Ramos (cell line): ENCODE results near the gene PRSS16.
"Not testable (repeated sequence)": the region's sequence is repeated elsewhere in the genome, so short reads cannot be mapped to it uniquely, and the experiment has no call there.

Source experiments
- in situ Hi-C: fragments of 300-500 bp; cut with MboI; formaldehyde crosslinking; loops from one replicate; pipeline ENCODE4 v1.14.3; 2022; ENCODE audit warnings: low sequenced_read_pairs; ENCODE audit not compliant: unreplicated experiment

The PRSS16 gene, protein sequence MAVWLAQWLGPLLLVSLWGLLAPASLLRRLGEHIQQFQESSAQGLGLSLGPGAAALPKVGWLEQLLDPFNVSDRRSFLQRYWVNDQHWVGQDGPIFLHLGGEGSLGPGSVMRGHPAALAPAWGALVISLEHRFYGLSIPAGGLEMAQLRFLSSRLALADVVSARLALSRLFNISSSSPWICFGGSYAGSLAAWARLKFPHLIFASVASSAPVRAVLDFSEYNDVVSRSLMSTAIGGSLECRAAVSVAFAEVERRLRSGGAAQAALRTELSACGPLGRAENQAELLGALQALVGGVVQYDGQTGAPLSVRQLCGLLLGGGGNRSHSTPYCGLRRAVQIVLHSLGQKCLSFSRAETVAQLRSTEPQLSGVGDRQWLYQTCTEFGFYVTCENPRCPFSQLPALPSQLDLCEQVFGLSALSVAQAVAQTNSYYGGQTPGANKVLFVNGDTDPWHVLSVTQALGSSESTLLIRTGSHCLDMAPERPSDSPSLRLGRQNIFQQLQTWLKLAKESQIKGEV

DNA sequence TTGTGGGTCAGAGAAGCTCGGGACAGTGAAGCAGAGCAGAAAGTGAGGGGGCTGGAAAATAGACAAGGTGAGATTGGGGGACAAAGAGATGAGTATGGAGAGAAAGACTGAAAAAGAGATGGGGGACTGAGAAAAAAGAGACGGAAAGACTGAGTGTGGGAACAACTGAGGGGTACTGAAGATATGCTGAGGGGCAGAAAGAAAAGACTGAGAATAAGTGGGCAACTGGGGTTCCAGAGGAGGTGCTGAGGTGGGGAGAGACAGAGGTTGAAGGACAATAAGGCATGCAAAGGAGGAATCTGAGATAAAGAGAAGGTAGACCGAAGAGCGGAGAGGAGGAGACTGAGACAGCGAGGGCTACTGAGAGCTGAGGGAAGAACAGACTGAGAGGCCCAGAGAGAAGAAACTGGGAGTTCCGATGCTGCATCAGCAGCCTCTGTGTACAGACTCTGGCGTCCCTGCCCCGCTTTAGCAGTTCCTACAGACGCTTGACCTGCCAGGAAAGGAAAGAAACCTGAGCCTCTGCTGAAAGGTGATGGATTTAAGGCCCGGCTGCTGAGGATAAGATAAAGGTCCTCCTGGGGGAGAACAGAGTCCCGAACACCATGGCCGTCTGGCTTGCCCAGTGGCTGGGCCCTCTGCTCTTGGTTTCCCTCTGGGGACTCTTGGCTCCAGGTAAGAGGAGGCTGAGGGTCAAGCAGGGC lies at the start of gene PRSS16:
PRSS16 (plus strand) TSS at position 569 of the 704 bp plus-strand sequence; CDS start at position 606, 37 bp downstream.
- in situ Hi-C loops = no loop called here

DNA sequence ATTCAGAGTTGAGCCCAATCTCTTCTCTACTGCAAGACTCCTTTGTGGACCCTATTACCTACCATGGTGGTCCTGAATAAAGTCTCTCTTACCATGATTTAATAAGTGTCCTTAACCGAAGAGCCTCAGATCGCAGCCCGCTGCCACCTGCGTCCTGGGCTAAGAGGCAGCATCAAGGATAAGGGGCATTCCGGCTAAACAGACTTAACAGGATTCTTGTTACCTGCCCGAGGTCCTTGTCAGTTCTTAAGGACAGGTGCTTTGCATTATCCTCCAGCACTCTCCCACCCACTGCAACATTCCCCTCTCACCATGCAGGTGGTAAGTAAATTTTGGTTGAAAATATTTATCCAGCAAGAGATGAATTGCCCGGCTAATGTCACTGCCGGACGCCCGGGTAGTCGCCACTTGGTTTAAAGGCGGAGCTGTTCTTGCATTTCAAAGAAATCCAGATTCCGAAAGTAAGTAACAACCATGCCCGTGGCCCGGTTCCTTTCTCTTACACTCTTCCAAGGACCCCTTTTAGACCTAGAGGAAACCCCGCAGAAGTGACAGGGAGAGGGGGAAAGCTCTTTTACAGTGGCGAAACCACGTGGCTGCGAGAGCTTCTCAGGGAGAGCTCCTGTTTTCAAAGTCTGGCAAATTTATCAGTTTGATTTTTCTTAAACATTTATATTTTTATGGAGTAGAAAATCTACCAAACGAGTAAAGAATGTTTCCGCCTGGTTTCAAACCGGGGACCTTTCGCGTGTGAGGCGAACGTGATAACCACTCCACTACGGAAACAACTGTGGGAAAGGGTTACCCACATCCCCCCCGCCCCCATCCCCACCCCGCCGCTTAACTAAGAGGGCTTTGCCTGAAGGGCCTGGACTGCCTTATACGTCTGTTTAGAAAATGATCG lies 41.9 kb upstream of the PRSS16 start:
- in situ Hi-C loops = no loop called here

DNA sequence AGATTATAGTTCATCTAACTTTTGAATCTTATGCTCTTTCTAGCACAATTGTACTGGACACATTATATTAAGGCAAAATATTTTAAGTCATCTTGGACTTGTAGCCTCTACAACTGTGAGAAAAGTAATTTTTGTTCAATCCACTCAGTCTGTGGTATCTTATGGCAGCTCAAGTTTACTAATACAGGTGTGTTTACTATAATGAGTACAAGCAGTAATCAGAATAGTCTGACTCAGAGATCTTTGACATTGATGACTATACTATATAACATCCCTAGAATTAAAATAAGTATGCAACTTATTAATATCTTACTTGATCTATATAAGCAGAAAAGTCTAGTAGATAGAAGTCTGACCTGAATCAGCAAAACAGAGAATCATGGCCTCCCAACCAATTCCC lies 40.7 kb upstream of the PRSS16 start:
- in situ Hi-C loops = no loop called here

DNA sequence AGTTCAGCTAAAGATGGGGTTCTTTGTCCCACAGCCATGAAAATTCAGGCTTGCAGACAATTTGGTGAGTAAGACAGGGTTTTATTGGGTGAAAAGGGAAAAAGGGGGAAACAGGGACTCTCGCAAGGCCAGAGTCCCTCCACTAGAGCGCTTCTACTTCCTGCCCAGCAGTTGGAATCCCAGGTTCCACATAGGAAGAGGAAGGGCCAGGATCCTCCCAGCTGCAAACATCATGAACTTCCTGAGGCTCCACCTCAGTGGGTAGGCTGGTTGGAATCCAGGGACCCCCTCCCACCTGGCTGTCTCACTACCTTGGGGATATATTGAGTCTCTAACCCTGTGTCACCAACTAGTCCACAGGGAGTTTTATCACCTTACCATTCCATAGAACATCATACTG lies 39.5 kb upstream of the PRSS16 start:
- in situ Hi-C loops = no loop called here

DNA sequence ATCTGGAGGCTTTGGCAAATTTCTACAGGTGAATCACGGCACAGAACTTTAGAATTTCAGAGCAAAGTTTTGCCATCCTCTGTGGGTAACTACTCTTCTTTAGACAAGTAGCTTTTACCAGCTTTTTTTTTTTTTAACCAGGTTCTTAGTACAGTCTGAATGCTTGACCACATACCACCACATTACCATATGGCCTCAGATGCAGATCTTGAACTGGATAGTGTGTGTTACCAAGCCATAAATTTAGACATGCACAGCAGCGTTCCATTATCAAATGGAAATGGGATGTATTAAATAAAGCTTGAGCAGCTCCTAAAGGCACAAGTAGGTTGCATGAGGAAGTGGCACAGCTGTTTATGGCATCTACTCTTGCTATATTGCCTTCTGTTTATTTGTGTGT lies 38.3 kb upstream of the PRSS16 start:
- in situ Hi-C loops = no loop called here

DNA sequence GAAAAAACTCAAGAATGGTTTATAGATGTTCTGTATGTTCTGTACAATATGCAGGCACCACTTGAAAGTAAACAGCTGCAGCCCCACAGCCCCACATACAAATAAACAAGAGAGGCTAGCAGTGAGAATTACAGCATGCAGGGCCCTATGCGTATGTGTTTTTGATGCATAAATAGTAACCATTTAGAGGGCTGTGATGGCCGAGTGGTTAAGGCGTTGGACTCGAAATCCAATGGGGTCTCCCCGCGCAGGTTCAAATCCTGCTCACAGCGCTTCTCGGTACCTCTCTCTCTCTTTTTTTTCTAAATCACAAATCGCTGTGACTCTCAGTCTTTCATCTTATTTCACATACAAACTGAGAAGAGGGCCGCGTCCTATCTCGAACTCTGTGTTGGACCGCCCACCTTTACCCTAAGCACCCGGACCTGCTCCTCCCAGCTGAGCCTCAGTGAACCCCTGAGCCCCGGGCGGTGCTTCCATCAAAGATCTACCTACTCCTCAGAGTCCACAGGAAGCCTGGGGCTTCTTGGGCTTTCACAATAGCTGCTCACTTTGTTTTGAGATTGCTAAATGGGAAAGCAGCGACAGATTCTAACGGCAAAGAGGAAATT lies 37.7 kb upstream of the PRSS16 start:
- in situ Hi-C loops = no loop called here

DNA sequence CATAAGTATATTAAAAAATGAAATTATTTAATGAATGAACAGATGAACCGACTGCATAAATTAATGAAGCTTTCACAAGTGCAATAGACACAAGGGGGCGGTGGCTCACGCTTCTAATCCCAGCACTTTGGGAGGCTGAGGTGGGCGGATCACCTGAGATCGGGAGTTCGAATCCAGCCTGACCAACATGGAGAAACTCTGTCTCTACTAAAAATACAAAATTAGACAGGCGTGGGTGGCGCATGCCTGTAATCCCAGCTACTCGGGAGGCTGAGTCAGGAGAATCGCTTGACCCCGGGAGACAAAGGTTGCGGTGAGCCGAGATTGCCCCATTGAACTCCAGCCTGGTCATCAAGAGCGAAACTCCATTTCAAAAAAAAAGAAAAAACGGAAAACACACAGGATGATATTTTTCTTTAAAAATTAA lies 34.4 kb upstream of the PRSS16 start:
- in situ Hi-C loops = not testable (repeated sequence)

DNA sequence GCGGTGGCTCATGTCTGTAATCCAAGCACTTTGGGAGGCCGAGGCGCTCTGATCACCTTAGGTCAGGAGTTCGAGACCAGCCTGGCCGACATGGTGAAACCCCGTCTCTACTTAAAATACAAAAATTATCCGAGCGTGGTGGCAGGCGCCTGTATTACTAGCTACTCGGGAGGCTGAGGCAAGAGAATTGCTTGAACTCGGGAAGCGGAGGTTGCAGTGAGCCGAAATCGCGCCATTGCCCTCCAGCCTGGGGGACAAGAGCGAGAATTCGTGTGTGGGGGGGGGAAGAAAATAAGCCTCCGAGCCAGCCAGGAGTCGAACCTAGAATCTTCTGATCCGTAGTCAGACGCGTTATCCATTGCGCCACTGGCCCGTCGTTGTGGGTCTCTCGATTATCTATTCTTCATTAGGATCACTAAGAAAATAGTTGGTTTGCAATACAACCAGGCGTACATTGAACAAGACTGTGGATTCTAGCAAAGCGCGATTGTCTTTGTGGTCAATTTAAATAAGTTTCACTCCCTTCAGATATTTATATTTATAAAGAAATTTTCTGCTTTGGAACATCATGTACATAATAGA lies 33.9 kb upstream of the PRSS16 start:
- in situ Hi-C loops = no loop called here

DNA sequence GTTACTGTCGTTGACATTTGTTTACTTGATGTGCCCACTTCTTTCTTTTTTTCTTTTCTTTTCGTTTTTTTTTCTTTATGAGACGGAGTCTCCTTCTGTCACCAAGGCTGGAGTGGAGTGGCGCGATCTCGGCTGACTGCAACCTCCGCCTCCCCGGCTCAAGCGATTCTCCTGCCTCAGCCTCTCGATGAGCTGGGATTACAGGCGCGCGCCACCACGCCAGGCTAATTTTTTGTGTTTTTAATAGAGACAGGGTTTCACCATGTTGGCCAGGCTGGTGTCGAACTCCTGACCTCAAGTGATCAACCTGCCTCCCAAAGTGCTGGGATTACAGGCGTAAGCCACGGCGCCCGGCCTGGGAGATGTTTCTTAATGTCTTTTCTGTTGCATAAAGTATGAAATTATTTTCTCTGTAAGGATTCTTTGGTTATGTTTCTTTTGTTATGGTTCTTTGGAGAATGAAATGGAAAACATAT lies 33.3 kb upstream of the PRSS16 start:
- in situ Hi-C loops = no loop called here

DNA sequence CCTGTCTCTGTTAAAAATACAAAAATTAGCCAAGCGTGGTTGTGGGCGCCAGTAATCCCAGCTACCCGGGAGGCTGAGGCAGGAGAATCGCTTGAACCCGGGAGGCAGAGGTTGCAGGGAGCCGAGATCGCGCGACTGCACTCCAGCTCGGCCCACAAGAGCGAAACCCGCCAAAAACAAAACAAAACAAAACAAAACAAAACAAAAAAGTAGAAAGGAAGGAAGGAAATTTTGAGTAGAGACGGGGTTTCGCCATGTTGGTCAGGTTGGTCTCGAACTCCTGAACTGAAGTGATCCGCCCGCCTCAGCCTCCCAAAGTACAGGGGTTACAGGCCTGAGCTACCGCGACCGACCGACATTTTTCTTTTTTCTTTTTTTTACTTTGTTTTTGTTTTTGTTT lies 30.6 kb upstream of the PRSS16 start:
- in situ Hi-C loops = no loop called here

DNA sequence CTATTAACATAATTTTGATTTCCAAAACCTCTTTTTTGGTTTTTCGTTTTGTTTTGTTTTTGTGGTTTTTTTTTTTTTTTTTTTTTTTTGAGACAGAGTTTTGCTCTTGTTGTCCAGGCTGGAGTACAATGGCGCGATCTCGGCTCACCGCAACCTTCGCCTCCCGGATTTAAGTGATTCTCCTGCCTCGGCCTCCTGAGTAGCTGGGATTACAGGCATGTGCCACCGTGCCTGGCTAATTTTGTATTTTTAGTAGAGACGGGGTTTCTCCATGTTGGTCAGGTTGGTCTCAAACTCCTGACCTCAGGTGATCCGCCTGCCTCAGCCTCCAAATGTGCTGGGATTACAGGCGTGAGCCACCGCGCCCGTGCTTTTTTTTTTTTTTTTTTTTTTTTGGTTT lies 24.5 kb upstream of the PRSS16 start:
- in situ Hi-C loops = not testable (repeated sequence)

DNA sequence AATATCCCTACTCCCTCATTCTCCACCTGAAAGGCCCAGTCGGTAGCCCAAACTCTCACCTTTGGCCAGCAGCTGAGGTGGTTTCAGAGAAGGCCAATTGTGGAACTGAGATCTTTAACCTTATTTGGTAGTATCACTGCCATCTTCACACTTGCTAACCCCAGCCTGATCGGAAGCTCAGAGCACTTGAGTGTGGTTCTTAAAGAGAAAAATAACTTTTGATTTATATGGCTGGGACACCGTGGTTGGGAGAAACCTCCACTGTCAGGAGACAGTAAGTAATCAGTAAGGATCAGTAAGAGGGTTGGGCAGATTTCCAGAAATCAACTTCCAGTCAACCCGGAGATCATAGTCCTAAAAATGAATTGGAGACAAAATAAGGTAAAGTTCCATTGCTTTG lies 22.8 kb upstream of the PRSS16 start:
- in situ Hi-C loops = no loop called here

DNA sequence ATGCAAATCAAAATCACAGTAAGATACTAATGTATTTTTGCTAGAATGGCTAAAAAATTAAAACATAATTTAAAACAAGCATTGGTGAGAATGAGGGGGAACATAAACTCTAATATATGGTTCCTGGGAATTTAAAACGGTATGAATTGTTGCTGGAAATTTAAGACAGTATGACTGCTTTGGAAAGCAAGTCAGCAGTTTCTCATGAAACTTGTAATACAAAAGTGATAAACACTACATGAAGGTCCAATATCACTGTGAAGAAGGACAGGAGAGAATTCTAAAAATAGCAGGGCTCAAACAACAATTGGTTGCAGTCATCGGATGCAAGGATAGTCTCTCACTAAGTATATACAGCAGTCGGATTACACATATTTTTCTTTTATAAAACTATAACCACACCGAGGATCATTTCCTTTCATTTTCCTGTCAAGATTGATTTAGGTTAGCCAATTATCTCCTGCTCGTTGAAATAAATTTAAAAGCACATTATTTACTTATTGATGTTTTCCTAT lies 18.5 kb upstream of the PRSS16 start:
- in situ Hi-C loops = no loop called here

DNA sequence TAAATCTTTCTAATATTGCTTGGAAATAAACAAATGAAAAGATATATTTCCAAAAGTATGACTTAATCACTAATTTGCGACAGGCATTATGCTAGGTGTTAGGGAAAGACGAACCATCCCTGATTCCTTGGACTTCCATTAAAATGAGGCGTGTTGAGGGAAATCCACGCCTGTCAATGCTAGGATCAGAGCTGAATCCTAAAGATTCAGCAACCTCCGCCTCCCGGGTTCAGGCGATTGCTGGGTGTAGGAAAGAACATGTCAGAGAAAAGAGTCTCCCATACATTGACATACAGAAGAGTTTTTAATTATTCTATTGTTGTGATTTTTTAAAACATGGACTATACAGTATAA lies 16.8 kb upstream of the PRSS16 start:
- in situ Hi-C loops = no loop called here

DNA sequence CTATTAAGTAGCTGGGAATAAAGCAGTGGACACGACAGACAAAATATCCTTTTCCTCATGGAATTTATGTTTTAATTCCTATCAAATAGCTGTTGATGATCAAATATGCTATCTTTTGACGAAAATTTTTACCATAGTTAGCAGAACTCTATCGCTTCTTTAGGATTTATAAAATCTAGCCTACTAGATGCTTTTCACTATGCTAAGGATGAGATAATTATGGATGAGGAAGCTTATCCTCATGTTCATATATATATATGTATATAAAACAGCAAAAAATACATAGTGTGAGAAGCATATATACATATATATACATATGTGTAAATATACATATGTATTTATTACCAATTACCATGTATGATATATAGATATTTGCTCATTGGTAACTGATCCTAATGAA lies 12.9 kb upstream of the PRSS16 start:
- in situ Hi-C loops = no loop called here

DNA sequence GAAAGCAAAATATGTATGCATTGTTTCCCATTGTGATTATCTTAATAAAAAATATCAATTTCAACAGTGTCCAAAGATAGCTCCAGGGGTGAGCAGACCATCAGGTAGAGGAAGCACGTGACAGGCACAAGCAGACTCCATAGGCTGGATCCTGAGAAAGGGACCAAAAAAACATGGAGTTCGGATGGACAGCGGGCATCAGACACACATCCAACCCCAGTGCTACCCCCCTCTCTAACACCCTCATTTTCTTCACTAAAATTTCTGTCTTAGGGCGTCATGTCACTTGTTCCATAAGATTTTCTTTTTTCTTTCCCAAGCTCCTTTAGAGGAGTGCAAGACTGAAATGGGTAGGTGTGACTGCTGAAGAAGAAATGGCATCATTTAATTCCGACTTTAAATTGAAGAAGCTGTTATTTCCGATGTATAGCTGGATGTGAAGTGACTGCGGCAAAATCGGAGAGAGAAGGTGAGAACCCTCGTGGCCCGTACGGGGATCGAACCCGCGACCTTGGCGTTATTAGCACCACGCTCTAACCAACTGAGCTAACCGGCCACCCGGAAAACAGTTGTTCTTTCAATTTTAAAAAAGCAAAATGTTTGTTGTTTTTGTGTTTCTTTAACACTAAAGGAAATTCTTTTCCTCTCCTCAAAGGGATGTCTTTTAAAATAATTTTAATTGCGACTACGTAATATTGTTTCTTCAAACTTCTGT lies 10.3 kb upstream of the PRSS16 start:
- in situ Hi-C loops = no loop called here

DNA sequence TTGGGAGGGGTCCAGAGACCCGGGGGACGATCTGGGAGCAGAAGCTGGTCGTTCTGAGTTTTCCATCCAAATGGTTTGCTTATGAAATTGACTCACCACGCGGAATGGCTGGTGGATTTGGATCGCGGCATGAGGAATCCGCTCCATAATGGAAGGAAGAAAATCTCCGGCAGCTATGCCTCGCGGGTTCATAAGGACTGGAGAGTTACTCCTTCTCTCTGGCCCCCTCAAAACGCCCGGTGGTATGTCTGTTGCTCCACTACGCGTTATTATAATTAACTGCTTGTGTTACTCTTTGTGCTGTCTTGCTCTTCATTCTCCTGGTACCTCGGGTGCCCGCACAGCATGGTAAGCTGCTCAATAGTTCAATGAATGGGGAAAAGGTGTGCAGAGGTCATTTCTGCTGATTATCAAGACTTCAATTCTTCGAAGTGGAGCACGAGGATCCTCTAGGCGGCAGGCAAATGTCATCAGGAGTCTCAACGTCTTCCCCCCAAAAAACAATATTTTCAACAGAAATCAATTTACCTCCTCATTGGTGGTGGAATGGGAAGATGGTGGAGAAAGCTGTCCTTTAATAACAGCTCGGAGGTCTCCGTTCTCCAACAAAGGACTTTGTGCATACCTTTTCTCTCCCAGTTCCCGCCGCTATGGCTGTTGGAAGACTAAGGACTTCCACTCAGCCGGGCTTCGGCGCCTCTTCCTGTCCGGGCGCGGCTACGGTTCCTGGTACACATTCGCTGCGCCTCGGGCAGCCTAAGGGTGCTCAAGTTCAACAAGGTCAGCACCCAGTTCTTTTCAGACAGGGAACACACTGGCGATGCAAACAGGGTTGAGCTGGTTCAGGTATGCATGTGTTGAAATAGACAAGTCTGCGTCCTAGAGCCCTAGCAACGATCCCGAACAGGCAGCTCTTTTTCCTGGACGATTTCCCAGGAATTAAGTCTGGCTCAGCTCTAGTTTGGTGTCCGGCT lies 9.2 kb upstream of the PRSS16 start:
- in situ Hi-C loops = no loop called here

DNA sequence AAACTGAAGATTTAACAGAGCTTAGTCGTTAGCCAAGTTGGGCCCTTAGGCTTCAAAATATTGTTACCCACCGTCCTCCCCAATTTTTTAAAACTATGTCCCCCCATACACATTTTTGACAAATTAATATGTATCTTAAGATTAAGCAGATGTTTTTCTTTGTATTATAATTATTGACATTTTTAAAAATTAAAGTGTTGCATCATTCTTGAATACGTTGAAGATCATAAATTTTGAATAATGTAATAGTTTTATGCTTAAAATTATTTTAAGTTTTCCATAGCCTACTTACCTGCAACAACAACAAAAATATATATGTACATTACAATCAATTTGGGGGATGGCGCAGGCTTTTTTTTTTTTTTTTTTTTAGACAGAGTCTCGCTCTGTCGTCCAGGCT lies 8.2 kb upstream of the PRSS16 start:
- in situ Hi-C loops = no loop called here
